SK-N-SH (cell line): ENCODE results near the gene CSRP3. TPM values are rescaled to one million over a fixed set of nuclear protein-coding genes. Genes with fewer than 3 reads are reported as not detected.

Experiments
- CTCF ChIA-PET: fragments of 300-600, 350-600 bp; formaldehyde crosslinking; extraction: SDS; loops from one replicate; lab custom pipeline; 2021; lab: Yijun Ruan, JAX
- POLR2A ChIA-PET: fragments of 350-600 bp; sonication (Branson Sonifier 250); formaldehyde crosslinking; extraction: SDS; loops from one replicate; lab custom pipeline; 2020; ENCODE audit warnings: antibody characterized with exemption, inconsistent platforms; lab: Yijun Ruan, JAX
- DNase-seq: peaks from one replicate; pipeline ENCODE4 v3.0.0; 2012
- H2AFZ ChIP-seq: fragments of 200-600 bp; sonication (generic); 2 replicates; pipeline ENCODE4 v1.8.1; 2016; ENCODE audit warnings: antibody characterized with exemption, mild to moderate bottlenecking, low read depth
- H3F3A ChIP-seq: fragments of 200-600 bp; sonication (generic); replicated peaks from 2 replicates; pipeline ENCODE3; 2016; ENCODE audit warnings: antibody characterized with exemption, mild to moderate bottlenecking; ENCODE audit not compliant: insufficient read depth
- H3K27ac ChIP-seq, 2 experiments: fragments of 200-500 bp in 1 of 2; fragments of 200-600 bp in 1 of 2; sonication (Bioruptor generic) in 1 of 2; sonication (generic), shearing (Covaris generic) in 1 of 2; 2 replicates each; pipeline versions ENCODE4 v1.5.1 to v1.6.1; 2014 to 2016; ENCODE audit warnings: low read depth in 2 of 2, inconsistent platforms in 1 of 2, low read length in 1 of 2, mild to moderate bottlenecking in 1 of 2, mixed read lengths in 1 of 2
- H3K27me3 ChIP-seq: fragments of 200-600 bp; sonication (generic), shearing (Covaris generic); 2 replicates; pipeline ENCODE4 v1.6.1; 2016; ENCODE audit warnings: mixed run types; ENCODE audit not compliant: insufficient read depth
- H3K36me3 ChIP-seq, 2 experiments: fragments of 200-500 bp in 1 of 2; fragments of 200-600 bp in 1 of 2; sonication (Bioruptor generic) in 1 of 2; sonication (generic) in 1 of 2; replicated peaks in 1 of 2; 2 replicates each; pipeline versions ENCODE3 to v1.5.1; 2014 to 2016; ENCODE audit warnings: low read length in 1 of 2, mild to moderate bottlenecking in 1 of 2; ENCODE audit not compliant: insufficient read depth in 2 of 2, control insufficient read depth in 1 of 2
- H3K4me1 ChIP-seq, 2 experiments: fragments of 200-500 bp in 1 of 2; fragments of 200-600 bp in 1 of 2; sonication (Bioruptor generic) in 1 of 2; sonication (generic), shearing (Covaris generic) in 1 of 2; 2 replicates each; pipeline versions ENCODE4 v1.5.1 to v1.6.1; 2014 to 2016; ENCODE audit warnings: low read depth in 1 of 2, low read length in 1 of 2, mixed run types in 1 of 2; ENCODE audit not compliant: insufficient read depth in 2 of 2, control insufficient read depth in 1 of 2
- H3K4me2 ChIP-seq: fragments of 200-600 bp; sonication (generic), shearing (Covaris generic); 2 replicates; pipeline ENCODE4 v1.6.1; 2017; ENCODE audit warnings: mixed run types
- H3K4me3 ChIP-seq, 2 experiments: fragments of 200-500 bp in 1 of 2; fragments of 200-600 bp in 1 of 2; sonication (Bioruptor generic) in 1 of 2; sonication (generic), shearing (Covaris generic) in 1 of 2; 2 replicates each; pipeline versions ENCODE4 v1.5.1 to v1.8.1; 2014 to 2016; ENCODE audit warnings: low read depth in 2 of 2, inconsistent platforms in 1 of 2, low read length in 1 of 2, mild to moderate bottlenecking in 1 of 2, mixed read lengths in 1 of 2, moderate library complexity in 1 of 2
- H3K79me2 ChIP-seq: fragments of 200-600 bp; sonication (generic); 2 replicates; pipeline ENCODE4 v1.8.1; 2017; ENCODE audit warnings: mild to moderate bottlenecking; ENCODE audit not compliant: insufficient read depth
- H3K9ac ChIP-seq: fragments of 200-600 bp; sonication (generic); 2 replicates; pipeline ENCODE4 v1.6.1; 2017; ENCODE audit warnings: mixed run types
- H3K9me2 ChIP-seq: fragments of 200-600 bp; sonication (generic); 2 replicates; pipeline ENCODE4 v1.6.1; 2017; ENCODE audit warnings: mixed run types
- H3K9me3 ChIP-seq: fragments of 200-600 bp; sonication (generic); 2 replicates; pipeline ENCODE4 v1.6.1; 2017; ENCODE audit warnings: mixed run types, mild to moderate bottlenecking, moderate library complexity
- H4K20me1 ChIP-seq: fragments of 200-600 bp; sonication (generic); 2 replicates; pipeline ENCODE4 v1.6.1; 2017; ENCODE audit warnings: mild to moderate bottlenecking, mixed run types; ENCODE audit not compliant: insufficient read depth
- CTCF ChIP-seq: fragments of 200-600 bp; sonication (generic); IDR thresholded peaks from 2 replicates; pipeline ENCODE4 v1.6.1; 2017; ENCODE audit warnings: antibody characterized with exemption, mild to moderate bottlenecking, moderate library complexity
- ELF1 ChIP-seq: IDR thresholded peaks from 2 replicates; pipeline ENCODE4 v1.4.0; 2012
- MXI1 ChIP-seq: IDR thresholded peaks from 2 replicates; pipeline ENCODE4 v1.6.1; 2012; ENCODE audit warnings: mild to moderate bottlenecking, low read depth, low read length, improper control_type of control experiment
- REST ChIP-seq: IDR thresholded peaks from 2 replicates; pipeline ENCODE4 v1.6.1; 2012; ENCODE audit warnings: mild to moderate bottlenecking, low read depth, low read length, moderate library complexity
- SMC3 ChIP-seq: IDR thresholded peaks from 2 replicates; pipeline ENCODE4 v1.6.1; 2012; ENCODE audit warnings: low read depth, low read length, improper control_type of control experiment
- WGBS: methylation state at CpG from one replicate; pipeline ENCODE4 v1.1.6; 2017; ENCODE audit warnings: low lambda C conversion rate; 5-methylcytosine and 5-hydroxymethylcytosine counted together
- polyA plus RNA-seq, 3 experiments: library from polyadenylated mRNA; depleted of rRNA; stranded (reverse); fragments of >200 nt; gene quantifications; 2 replicates each; pipeline ENCODE4 v1.2.3, GENCODE V29; 2012

Gene CSRP3
- polyA plus RNA-seq, 1 of the 3 experiments (the other 2 are of a cell fraction) = not detected

DNA sequence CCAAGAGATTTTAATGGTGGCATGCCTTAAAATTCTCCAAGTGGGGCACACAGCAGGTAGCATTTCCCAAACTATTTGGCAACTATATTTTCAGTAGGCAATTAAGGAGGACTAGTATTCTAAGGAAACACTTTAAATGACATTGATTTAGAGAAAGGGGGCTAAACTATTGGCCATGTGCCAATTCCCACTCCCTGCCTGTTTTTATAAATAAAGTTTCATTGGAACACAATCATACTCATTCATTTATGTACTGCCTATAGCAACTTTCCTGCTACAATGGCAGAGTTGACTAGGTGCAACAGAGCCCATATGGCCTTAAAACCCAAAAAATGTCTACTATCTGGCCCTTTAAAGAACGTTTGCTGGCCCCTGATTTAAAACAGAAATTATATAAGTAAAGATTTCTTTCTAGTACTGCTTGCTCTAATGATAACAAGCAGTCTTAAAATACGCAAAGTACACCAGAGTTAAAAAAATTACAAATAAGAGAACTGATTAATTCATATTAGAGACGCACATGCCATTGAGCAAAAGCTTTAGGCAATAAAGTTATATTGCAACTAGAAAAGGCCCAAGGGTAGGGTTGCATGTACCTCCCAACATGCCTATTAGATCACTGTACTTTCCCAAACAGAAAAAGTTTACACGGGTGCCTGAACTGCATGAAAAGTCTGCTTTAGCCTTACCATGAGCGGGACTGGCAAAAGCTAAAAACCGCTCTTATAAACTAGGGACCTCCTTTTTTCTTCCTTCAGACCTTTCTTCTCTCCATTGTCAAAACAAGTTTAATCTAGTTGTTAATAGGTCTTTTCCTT lies 24.8 kb upstream of the CSRP3 start:
- POLR2A ChIA-PET = no interaction called here

More for the DNA sequence above, 24.8 kb upstream of the CSRP3 start:
- H3K9me2 ChIP-seq = no peaks in the 10 kb centered on the region
- H3K79me2 ChIP-seq = no peaks in the 10 kb centered on the region
- no peaks in the 10 kb centered on the region for H3K9me3 ChIP-seq
- H3F3A ChIP-seq = no peaks in the 10 kb centered on the region
- H3K36me3 ChIP-seq = peaks cover 0 to 7% of the 10 kb centered on the region in 2 experiments
- CTCF ChIA-PET = interaction anchor here (1.0 kb wide), 1 partner anchor 149 kb away, joined by 3 read pairs; no protein-coding TSS in a partner anchor
- no peak overlapping the region for H2AFZ ChIP-seq
- no peaks in the 10 kb centered on the region for H3K27me3 ChIP-seq
- no peaks in the 10 kb centered on the region for H3K4me1 ChIP-seq
- H3K27ac ChIP-seq = no peak overlapping the region
- H3K4me3 ChIP-seq = no peak overlapping the region
- no peak for DNase-seq
- WGBS = 92% methylated on average over 6 of the region's 6 CpGs
- no peak overlapping the region for H3K9ac ChIP-seq
- H4K20me1 ChIP-seq = no peaks in the 10 kb centered on the region
- H3K4me2 ChIP-seq = no peak overlapping the region
- no peak for TF ChIP-seq REST
- TF ChIP-seq CTCF = no peak
- no peak for TF ChIP-seq ELF1
- TF ChIP-seq MXI1 = no peak
- TF ChIP-seq SMC3 = no peak
